ENCODE measurements around the gene CALN1. TPM values are rescaled to one million over a fixed set of nuclear protein-coding genes. Genes with fewer than 3 reads are reported as not detected.

The CALN1 gene
- polyA plus RNA-seq, 1 experiment = not detected

- H3K36me3 ChIP-seq (ENCODE audit: control insufficient read depth, insufficient read depth, low read length) = no peaks in the 10 kb centered on the region
- no peak for DNase-seq (ENCODE audit: low read depth)
- TF ChIP-seq CTCF (IDR thresholded peaks at IDR 0.05; ENCODE audit: insufficient read depth, low read depth, low read length) = no peak
- H3K4me3 ChIP-seq (ENCODE audit: low read depth, low read length) = no peak overlapping the region
- ChIA-PET POLR2A (no interaction called here), CTCF (interaction anchor here (1.0 kb wide), 1 partner anchor 15 kb away, joined by 3 read pairs; no protein-coding TSS in a partner anchor)
- H3K27me3 ChIP-seq (ENCODE audit: control insufficient read depth, insufficient read depth, low read length) = no peaks in the 10 kb centered on the region
These were observed 33.4 kb upstream of the CALN1 start for GRCh38 chr7:72445580-72445979.

GRCh38 chr7:72445075-72445474 lies 32.9 kb upstream of the CALN1 start:
- no peak for TF ChIP-seq CTCF (IDR thresholded peaks at IDR 0.05; ENCODE audit: insufficient read depth, low read depth, low read length)
- H3K4me3 ChIP-seq (ENCODE audit: low read depth, low read length) = no peak overlapping the region
- H3K36me3 ChIP-seq (ENCODE audit: control insufficient read depth, insufficient read depth, low read length) = no peaks in the 10 kb centered on the region

GRCh38 chr7:72444026-72444776 lies 32.1 kb upstream of the CALN1 start:
- POLR2A ChIA-PET = no interaction called here
- Histone ChIP-seq H3K36me3 (ENCODE audit: control insufficient read depth, insufficient read depth, low read length) (no peaks in the 10 kb centered on the region), H3K4me3 (ENCODE audit: low read depth, low read length) (no peak overlapping the region), H3K27me3 (ENCODE audit: control insufficient read depth, insufficient read depth, low read length) (no peaks in the 10 kb centered on the region)
- no peak for TF ChIP-seq CTCF (IDR thresholded peaks at IDR 0.05; ENCODE audit: insufficient read depth, low read depth, low read length)
- CTCF ChIA-PET = interaction anchor here (1.0 kb wide), 1 partner anchor 17 kb away, joined by 3 read pairs; no protein-coding TSS in a partner anchor
- DNase-seq (ENCODE audit: low read depth) = no peak

More at GRCh38 chr7:72445075-72445474, 32.9 kb upstream of the CALN1 start:
- DNase-seq (ENCODE audit: low read depth) = no peak
- POLR2A ChIA-PET = no interaction called here
- no peaks in the 10 kb centered on the region for H3K27me3 ChIP-seq (ENCODE audit: control insufficient read depth, insufficient read depth, low read length)
- CTCF ChIA-PET = interaction anchor here (1.0 kb wide), 1 partner anchor 16 kb away, joined by 3 read pairs; no protein-coding TSS in a partner anchor

GRCh38 chr7:72441791-72442190 lies 29.7 kb upstream of the CALN1 start:
- no peak overlapping the region for H3K4me3 ChIP-seq (ENCODE audit: low read depth, low read length)
- CTCF ChIA-PET = no interaction called here
- no peaks in the 10 kb centered on the region for H3K36me3 ChIP-seq (ENCODE audit: control insufficient read depth, insufficient read depth, low read length)
- H3K27me3 ChIP-seq (ENCODE audit: control insufficient read depth, insufficient read depth, low read length) = no peaks in the 10 kb centered on the region
- POLR2A ChIA-PET = no interaction called here
- no peak for DNase-seq (ENCODE audit: low read depth)
- no peak for TF ChIP-seq CTCF (IDR thresholded peaks at IDR 0.05; ENCODE audit: insufficient read depth, low read depth, low read length)

GRCh38 chr7:72438491-72438890 lies 26.4 kb upstream of the CALN1 start:
- CTCF ChIA-PET = no interaction called here
- POLR2A ChIA-PET = no interaction called here
- TF ChIP-seq CTCF (IDR thresholded peaks at IDR 0.05; ENCODE audit: insufficient read depth, low read depth, low read length) = no peak
- no peak for DNase-seq (ENCODE audit: low read depth)
- Histone ChIP-seq H3K27me3 (ENCODE audit: control insufficient read depth, insufficient read depth, low read length) (no peaks in the 10 kb centered on the region), H3K4me3 (ENCODE audit: low read depth, low read length) (no peak overlapping the region), H3K36me3 (ENCODE audit: control insufficient read depth, insufficient read depth, low read length) (no peaks in the 10 kb centered on the region)
